Measurements from ENCODE around the gene MSI2.

Gene MSI2

DNA sequence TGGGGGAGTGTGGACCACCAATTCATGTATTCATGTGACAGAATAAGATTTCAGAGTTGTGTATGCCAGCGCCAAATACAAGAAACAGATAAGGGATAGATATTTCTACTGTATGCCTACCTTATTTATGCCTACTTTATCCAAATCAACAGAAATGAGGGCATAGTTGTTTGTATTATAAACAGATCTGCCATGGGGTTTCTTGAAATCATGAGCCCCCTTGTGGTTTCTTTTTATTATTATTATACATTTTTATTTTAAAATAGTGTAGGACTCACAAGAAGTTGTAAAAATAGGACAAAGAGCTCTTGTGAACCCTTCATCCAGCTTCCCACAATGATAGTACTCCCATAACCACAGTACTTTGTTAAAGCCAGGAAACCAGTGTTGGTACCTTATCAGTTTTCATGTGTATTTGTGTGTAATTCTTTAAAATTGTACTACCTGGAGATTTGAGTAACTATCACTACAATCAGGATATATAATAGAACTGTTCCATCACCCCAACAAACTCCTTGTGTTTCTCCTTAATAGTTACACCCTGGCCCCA is 259.4 kb downstream of the MSI2 start:
- DNase-seq, result no peak

GRCh38 chr17:57516290-57517230 is 260.2 kb downstream of the MSI2 start:
- DNase-seq, result no peak

DNA sequence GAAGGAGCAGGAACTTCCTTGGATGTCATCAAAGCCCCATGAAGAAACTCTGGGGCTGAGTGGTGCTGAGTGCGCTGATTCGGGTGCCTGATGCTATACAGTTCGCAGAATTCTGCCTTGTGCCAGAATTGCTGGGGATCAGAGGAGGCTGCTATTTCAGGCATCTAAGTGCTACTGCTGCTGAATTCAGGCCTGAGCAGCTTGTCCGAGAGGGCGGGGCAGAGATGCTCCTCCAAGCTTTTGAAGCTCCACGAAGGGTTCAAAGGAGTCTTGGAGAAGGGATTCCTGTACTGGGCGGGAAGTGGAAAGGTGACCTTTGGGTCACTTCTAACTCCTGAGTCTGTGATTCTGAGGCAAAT is 260.9 kb downstream of the MSI2 start:
- DNase-seq, result no peak

DNA sequence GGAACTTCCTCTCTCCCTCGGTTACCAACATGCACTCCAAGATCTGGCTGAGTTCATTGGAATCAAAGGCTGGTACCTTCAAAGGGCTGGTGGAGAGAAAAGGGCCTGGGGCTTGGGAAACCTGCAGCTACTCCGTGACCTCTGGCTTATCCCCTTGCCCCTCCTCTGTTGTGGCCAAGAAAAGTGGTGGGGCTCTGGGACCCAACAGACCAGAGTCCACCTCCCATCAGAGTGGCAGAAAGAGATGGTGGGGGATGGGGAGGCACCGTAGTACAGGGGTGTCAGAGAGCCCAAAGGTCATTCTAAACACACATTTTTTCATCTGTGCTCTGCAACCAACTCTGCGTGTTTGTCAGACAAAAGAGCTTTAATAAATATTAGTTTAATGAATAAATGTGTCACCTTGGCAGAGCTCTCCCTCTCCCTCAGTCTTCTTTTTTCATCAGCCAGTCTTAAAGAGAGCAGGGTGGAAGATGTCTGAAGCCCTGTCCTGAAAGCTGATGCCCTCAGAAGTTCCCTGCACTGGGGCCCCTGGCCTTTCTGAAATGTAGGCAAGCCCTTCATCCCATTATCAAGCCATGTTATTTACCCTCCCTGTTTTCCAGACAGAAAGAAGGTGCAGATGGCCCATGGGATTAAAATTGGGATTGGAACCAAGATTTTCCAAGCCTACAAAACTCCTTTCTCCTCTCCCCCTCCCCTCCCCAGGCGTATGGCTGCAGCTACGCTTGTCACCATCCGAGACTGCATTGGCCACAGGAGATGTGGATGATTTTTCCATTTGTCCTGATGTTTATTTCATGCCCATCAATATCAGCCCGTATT is 261.5 kb downstream of the MSI2 start:
- DNase-seq, result no peak

DNA sequence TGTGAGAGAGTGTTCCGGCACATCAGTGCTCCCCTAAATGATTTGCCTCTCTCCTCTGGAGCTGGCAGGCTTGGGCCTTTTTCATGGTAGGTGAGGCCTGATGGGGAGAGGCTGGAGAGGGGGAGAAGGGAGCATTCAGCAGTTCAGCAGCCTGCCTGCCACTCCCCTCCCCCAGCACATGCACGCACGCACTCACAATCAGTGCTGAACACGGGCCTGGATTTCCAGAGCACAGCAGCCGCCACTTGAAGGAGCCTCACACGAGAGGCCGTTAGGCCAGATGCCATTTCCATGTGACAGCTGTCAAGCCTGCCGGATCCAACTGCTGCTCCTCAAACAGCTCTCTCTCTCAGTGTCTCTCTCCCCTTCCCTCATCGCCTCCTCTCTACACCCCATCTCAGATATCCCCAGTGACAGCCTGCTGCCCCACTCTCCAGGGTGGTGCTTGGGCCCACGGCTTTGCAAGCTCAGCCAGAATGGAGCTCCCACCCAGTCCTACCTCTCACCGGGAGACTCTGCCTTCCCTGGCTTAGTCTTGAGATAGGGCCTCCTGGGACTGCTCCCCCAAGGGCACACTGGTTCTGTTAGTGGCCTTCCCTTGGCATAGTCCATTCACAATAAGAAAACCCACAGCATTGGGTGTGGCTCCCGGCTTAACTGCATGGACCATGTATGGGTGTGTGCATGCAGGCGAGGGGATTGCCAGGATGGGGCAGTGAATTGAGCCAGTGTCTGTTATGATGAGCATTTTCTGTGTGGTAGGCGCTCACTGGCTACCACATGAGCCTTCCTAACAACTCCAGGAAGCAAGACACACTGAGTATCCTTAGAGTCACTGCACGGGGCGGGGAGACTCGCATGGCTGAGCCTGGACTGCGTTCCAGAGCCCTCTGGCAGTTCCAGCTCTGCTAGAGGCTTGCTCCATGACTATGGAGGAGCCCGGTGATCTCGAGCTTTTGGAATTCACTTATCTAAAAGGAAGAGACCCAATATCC is 262.6 kb downstream of the MSI2 start:
- no peak for DNase-seq

- no peak for DNase-seq
Observed at GRCh38 chr17:57519800-57520199, 263.5 kb downstream of the MSI2 start.

DNA sequence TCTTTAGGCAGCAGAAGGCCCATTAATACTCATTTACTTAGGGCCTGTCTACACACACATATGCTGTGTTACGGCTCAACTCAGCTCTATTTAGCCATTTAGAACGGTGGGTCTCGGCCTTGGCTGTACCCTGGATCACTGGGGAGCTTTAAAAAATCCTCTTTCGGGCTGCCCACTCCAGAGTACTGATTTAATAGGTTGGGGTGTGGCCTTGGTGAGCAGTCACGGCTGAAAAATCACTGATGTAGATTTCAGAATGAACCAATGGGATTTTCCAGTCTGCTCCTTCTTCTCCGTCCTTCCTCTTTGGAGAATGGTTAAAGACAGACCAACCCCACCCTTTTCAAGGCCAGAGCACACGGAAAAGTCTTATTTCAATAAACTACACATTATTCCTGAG is 265.3 kb downstream of the MSI2 start:
- DNase-seq, result no peak

GRCh38 chr17:57522042-57523005 is 266.0 kb downstream of the MSI2 start:
- no peak for DNase-seq

GRCh38 chr17:57523926-57524632 is 267.8 kb downstream of the MSI2 start:
- DNase-seq, result no peak

DNA sequence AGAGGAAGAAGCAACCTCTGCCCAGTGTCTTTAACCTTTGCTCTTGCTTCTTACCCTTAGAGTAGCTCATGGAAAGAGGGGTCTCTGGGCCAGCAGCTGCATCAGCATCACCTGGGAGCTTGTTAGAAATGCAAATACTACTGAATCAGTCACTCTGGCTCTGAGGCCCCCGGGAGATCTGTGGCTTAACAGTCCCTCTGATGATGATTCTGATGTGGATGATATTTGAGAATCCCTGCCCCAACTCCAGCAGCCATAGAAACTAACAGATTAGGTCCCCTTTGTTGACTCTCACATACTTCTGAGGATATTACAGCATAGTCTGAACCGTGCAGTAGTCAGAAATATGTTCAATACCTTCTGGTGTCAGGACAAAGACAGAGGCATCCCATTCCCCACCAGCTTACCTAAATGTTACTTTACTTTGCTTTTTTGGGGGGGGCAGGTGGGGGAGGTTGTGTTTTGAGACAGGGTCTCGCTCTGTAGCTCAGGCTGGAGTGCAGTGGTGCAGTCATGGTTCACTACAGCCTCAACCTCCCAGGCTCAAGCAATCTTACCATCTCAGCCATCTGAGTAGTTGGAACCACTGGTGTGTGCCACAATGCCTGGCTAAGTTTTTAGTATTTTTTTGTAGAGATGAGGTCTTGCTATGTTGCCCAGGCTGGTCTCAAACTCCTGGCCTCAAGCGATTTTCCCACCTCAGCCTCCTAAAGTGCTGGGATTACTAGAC is 268.7 kb downstream of the MSI2 start:
- no peak for DNase-seq

DNA sequence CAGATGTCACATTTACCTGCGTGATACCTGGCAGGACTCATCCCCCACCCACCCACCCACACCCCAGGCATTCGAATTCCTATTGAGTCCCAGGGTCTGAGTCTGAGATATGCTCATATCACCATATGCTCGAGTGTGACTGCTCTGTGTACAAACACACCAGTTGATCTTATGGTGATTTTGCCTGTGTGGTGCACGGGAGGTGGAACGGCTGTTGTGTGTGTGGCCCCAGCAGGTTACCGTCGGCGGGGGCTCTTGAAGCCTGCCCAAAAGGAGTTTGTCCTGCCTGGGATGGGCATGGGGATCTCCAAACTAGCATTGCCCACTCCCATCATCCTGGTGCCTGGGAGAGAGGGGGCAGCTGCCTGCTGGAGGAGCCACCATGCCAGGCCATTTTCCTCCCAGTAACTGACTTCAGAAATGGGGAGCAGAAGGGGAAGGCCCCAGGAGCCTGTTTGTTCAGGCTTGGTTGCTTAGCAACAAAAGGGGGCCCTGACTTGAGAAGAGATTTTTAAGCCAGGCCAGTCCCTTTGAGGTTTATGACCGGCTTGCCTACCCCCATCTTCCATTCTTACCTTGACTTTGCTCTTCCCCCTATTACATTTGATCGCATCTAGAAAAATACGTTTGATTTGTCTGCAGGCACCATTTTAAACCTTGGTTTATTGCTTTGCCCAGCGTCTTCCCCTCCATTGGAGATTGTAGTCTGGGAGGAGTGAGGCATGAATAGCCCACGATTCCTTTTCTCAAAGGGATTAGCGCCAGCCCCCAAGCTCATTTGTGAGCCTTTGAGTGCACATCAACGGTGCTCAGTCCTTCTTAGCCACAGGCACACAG is 271.1 kb downstream of the MSI2 start:
- no peak for DNase-seq

- no peak for DNase-seq
Observed at GRCh38 chr17:57528058-57528451, 271.7 kb downstream of the MSI2 start.

DNA sequence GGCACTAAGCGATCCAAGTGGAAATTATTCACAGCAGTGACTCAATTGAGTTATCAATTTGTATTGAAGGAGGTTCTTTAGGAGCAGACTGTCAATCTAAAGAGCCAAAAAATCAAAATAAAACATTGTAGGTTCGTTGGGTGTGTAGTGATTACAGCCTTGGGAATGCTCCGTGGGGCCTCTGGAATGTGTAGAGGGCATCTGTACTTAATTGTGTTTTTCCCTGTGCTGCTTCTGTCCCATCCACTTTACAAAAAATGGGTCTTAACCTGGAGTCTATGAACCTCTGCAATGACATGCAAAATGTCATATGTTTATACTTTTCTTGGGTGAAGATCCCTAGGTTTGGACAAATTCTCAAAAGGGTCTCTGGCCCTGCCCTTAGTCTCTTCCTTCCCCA is 273.7 kb downstream of the MSI2 start:
- no peak for DNase-seq

DNA sequence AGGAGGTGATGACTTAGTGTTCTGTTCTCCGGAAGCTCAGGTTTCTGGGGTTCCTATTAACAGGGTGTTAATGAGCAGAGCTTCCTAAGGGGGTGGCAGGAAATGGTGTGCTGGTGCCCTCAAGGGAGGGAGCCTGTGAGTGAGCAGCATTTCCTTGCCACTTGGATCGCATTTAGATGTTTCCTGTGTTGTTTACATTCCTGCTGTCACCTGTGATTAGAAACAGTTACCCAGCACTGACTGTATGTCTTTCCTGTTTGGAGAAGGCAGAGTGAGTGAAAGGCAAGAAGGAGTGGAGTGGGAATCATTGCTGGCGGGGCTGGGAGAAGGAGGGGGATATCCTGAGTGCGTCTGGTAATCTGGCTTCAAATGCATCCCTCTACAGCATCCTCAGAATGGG is 274.2 kb downstream of the MSI2 start:
- DNase-seq, result peak; percentile 13

GRCh38 chr17:57531078-57531477 is 274.8 kb downstream of the MSI2 start:
- DNase-seq, result no peak

DNA sequence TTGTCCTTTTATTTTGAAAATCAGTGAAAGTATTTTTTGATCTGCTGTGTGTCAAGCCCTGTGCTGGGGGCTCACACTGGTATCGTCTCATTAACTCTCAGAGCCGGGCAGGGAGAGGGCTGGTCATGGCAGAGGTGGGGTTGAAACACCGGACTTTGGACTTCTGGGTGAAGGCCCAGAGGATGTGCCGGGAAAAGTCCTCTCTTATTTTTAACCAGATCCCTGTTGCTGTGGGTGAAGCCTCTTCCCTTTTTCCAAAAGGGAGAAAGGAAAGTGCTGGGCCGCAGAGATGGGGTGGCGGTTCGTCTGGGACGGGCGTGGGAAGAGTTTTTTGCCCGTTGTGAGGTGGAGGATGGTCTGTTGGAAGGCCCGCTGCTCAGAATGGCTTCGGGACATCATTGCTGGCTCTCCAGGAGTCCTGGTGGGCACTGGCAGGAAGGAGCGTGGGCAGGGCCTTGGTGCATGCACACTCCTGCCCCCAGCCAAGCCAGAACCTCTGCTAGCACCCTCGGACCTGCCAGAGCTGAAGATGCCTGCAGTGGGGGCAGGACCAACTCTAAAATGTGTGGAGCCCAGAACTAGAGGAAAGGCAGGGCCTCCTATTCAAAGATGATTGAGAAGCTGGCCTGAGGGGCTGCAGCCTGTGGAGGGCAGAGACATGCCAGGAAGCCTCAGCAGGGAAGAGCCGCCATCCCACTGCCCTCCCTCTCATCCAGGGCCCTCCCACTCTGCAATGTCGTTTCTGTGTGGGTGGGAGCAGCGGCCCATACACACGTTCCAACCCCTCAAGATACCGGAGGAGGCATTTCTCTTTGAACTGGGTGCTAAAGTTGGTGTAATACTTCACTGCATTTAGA is 275.6 kb downstream of the MSI2 start:
- DNase-seq, result no peak

DNA sequence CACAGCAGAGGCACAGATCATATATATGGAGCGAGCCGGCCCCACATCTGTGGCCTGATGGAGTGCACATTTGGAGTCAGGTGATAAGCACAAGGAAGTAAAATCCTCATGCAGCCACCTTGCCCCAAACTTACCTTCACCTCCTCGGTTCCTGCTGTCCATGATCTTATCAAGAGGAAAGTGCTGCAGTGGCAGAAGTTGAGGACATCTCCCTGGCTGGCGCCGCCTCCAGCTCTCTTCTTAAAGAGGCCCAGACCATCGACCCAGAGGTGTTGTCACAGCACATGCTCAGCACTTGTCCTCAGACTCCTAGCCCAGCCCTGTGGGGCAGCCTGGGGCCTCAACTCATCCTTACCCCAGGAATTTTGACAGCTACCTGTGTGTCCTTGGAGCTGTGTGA is 276.2 kb downstream of the MSI2 start:
- DNase-seq, result no peak

GRCh38 chr17:57532966-57533365 is 276.6 kb downstream of the MSI2 start:
- no peak for DNase-seq

Data from NCI-H748 treated with DMSO at 0.1 percent for 48 hours (cell line).